DOHH2 (cell line): ENCODE results near the gene SHB.

Experiments used
- CTCF ChIP-seq: fragments of 200-600 bp; sonication (generic); IDR thresholded peaks from one replicate; pipeline ENCODE4 v1.5.1; 2014; ENCODE audit warnings: antibody characterized with exemption, mild to moderate bottlenecking, low read depth, low read length; ENCODE audit not compliant: poor library complexity, severe bottlenecking
- EZH2phosphoT487 ChIP-seq: fragments of 200-600 bp; sonication (generic); IDR thresholded peaks from 2 replicates; pipeline ENCODE4 v1.6.1; 2017; ENCODE audit warnings: borderline replicate concordance, mild to moderate bottlenecking, antibody characterized with exemption, low read length, moderate library complexity, mixed read lengths

GRCh38 chr9:37929441-37929895, 139.6 kb downstream of the SHB start:
- TF ChIP-seq CTCF (no peak), EZH2phosphoT487 (no peak)
